VCaP (cell line): ENCODE measurements around the gene COPG1.

Experiments
- H3K27ac ChIP-seq: fragments of 450-650 bp; 2 replicates; pipeline ENCODE4 v1.5.1; 2017
- TF ChIP-seq, protein P1 (sequence below): fragments of 450-650 bp; conservative IDR thresholded peaks from 2 replicates; pipeline ENCODE4 v1.5.1; 2017; ENCODE audit warnings: mild to moderate bottlenecking, moderate library complexity

COPG1 gene

DNA sequence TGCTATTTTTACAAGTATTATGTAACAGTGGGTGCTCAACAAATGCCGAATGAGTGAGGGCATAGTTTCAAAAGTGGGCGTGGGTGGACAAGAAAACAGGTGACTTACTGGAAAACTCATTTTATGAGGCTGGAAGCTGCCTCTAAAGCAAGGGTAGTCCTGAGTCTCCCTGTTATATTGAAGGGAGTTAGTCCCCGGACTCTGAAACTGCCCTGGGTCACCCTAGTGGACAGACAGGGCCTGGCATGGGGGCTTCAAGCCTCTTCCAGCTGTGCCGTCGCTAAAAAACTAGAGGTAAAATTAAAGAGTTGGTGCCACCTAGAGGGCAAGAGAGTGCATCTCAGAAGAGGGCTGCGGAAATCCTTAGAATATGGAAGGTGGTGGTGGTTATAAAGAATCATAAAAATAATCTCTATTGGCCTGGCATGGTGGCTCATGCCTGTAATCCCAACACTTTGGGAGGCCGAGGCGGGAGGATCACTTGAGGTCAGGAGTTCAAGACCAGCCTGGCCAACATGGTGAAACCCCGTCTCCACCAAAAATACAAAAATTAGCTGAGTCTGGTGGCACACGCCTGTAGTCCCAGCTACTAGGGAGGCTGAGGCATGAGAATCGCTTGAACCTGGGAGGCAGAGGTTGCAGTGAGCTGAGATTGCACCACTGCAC is 3.6 kb upstream of the COPG1 start:
- peak overlapping the region; percentile 43 for H3K27ac ChIP-seq
- TF ChIP-seq, protein P1, sequence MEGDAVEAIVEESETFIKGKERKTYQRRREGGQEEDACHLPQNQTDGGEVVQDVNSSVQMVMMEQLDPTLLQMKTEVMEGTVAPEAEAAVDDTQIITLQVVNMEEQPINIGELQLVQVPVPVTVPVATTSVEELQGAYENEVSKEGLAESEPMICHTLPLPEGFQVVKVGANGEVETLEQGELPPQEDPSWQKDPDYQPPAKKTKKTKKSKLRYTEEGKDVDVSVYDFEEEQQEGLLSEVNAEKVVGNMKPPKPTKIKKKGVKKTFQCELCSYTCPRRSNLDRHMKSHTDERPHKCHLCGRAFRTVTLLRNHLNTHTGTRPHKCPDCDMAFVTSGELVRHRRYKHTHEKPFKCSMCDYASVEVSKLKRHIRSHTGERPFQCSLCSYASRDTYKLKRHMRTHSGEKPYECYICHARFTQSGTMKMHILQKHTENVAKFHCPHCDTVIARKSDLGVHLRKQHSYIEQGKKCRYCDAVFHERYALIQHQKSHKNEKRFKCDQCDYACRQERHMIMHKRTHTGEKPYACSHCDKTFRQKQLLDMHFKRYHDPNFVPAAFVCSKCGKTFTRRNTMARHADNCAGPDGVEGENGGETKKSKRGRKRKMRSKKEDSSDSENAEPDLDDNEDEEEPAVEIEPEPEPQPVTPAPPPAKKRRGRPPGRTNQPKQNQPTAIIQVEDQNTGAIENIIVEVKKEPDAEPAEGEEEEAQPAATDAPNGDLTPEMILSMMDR: peak; percentile 94

DNA sequence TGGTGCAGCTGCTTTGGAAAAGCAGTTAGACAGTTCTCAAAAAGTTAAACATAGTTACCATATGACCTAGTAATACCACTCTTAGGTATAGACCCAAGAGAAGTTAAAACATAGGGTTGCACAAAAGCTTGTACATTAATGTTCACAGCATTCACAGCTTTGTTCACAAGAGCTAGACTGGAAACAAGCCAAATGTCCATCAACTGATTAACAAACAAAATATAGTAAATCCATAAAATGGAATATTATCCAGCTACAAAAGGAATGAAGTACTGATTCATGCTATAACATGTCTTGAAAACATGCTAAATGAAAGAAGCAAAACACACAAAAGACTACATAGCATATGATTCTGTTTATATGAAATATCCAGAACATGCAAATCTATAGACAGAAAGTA is 2.8 kb upstream of the COPG1 start:
- TF ChIP-seq, protein P1: no peak
- H3K27ac ChIP-seq: no peak overlapping the region

DNA sequence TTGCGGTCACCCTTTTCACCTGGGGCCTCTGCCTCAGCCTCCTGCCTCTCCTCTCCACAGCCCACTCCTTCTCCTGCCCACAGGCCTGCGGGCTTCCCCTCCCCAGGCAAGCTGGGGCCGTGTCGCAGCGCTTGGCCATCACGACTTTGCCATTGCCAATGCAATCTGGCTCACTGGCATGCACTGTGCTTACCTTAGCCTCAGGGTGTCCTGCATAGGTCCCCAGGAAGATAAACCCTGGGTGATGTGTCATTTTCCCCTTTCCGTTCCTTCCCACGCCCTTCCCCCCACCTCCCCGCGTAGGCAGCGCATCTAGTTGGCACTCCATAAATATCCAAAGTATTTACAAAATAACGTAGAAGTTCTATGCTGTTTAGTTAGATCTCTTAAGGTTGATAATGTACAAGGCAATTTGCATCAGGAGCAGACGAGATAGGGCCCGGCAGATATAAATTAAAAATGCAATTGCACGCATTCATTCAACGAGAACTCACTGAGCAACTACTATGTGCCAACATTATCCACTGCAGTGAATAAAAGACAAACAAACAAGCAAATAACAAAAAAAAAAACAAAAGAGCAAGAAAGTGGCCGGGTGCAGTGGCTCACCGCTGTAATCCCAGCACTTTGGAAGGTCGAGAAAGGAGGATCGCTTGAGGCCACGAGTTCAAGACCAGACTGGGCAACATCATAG is 973 bp upstream of the COPG1 start:
- TF ChIP-seq, protein P1: no peak
- peak overlapping the region; percentile 79 for H3K27ac ChIP-seq

DNA sequence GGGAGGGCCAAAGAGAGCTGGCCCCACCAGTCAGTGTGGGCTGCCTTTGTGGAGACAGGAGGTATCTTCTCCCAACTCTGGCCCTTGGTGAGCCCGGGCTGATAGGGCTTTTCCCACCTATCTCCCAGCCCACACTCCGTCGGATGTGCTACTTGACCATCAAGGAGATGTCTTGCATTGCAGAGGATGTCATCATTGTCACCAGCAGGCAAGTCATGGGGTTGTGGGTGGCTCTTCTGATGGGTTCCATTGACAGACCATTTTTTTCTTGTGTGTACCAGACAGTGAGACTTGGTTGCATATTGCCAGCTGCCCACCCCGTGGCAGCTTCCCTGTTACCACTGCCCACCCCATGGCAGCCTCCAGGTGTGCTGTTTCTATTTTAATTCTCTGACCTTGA is 3.3 kb downstream of the COPG1 start:
- no peak overlapping the region for H3K27ac ChIP-seq

DNA sequence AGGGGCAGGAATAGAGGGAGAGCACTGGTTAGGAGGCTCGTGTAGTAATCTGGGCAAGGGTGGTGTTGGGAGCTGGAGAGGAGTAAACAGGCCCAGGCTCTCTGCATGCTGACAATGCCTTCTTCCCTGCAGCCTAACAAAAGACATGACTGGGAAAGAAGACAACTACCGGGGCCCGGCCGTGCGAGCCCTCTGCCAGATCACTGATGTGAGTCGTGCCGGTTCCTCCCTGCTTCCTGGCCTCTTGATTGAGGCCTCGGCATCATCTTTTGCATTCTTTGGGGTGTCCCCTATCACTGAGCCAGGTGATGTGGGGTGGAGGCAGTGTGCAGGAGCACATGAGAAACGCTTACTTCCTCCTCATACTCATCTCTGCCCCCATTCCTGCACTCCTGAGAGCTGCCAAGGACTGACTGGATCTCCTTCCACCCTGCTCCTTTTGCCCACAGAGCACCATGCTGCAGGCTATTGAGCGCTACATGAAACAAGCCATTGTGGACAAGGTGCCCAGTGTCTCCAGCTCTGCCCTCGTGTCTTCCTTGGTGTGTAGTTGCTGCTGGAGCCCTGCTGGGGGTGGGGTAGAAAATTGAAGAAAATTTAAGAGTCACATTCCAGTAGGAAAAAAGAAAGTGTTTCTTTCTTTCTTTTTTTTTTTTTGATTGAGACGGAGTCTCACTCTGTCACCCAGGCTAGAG is 5.3 kb downstream of the COPG1 start:
- no peak overlapping the region for H3K27ac ChIP-seq
- TF ChIP-seq, protein P1: no peak

More for the DNA sequence above, 3.3 kb downstream of the COPG1 start:
- TF ChIP-seq, protein P1: no peak

DNA sequence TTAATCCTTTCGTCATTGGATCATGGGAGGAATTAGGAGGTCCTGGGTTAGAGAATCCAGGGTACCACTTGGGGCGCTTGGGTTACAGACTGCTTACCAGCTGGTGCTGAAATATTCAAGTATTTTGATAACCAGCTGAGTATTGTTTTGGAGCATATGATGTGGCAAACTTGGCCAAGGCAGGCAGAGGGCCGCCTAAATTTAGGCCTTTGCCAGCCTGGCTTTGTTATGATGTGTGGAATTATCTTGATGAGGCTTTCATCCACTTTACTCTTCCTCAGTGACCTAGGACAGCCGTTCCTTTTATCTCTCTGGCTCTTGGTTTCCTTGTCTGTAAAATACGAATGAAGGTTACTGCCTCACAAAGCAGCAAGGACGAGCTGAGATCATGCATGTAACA is 6.9 kb downstream of the COPG1 start:
- TF ChIP-seq, protein P1: no peak
- no peak overlapping the region for H3K27ac ChIP-seq

DNA sequence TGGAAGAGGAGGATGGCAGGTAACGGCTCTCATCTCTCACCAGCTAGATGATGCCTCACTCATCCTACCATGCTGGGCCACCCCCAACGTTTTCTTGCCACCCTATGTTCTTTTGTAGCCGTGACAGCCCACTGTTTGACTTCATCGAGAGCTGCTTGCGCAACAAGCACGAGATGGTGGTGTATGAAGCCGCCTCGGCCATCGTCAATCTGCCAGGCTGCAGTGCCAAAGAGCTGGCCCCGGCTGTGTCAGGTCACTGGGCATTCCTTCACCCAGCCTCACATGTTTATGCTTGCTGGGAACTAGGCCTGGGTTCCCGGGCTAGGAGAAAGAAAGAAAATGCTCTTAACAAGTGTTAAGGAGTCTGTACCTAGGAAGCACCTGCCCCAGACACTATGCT is 8.2 kb downstream of the COPG1 start:
- TF ChIP-seq, protein P1: no peak
- no peak overlapping the region for H3K27ac ChIP-seq
